WTC11 (cell line): ENCODE data around the gene JAML. TPM values are rescaled to one million over a fixed set of nuclear protein-coding genes. Genes with fewer than 3 reads are reported as not detected.

Source experiments
- ATAC-seq: fragments of 200-7000 bp; cut with Tn5 transposase; 2 replicates; pipeline ENCODE4 v1.10.0; 2021; ENCODE audit warnings: mild to moderate bottlenecking, moderate library complexity
- CTCF ChIA-PET: fragments of 300-600 bp; sonication (Branson Sonifier 250); formaldehyde crosslinking; loops from one replicate; lab custom pipeline; 2021; ENCODE audit warnings: antibody characterized with exemption; lab: Charles Lee
- POLR2A ChIA-PET: fragments of 350-600 bp; sonication (Branson Sonifier 250); formaldehyde crosslinking; loops from one replicate; lab custom pipeline; 2021; ENCODE audit warnings: antibody characterized with exemption; lab: Charles Lee
- DNase-seq: peaks from one replicate; pipeline ENCODE4 v3.0.0; 2021; ENCODE audit warnings: low spot score
- H3K27ac Mint-ChIP-seq: 2 replicates; pipeline ENCODE4 v1.8.0; 2021; ENCODE audit warnings: mixed read lengths
- H3K27me3 Mint-ChIP-seq: 2 replicates; pipeline ENCODE4 v1.8.0; 2021; ENCODE audit warnings: low read depth, mild to moderate bottlenecking, moderate library complexity, mixed read lengths
- H3K36me3 Mint-ChIP-seq: 2 replicates; pipeline ENCODE4 v1.8.0; 2021; ENCODE audit warnings: mixed read lengths
- H3K4me1 Mint-ChIP-seq: 2 replicates; pipeline ENCODE4 v1.8.0; 2022; ENCODE audit warnings: mixed read lengths
- H3K4me3 Mint-ChIP-seq: 2 replicates; pipeline ENCODE4 v1.8.0; 2021; ENCODE audit warnings: mild to moderate bottlenecking, moderate library complexity, mixed read lengths
- H3K9me3 Mint-ChIP-seq: 2 replicates; pipeline ENCODE4 v1.8.0; 2021; ENCODE audit warnings: mixed read lengths
- GTF2I ChIP-seq: fragments of 250-450 bp; sonication (Bioruptor Pico); conservative IDR thresholded peaks from 2 replicates; pipeline ENCODE4 v1.4.0; 2021; ENCODE audit warnings: mild to moderate bottlenecking
- KAT7 ChIP-seq: sonication (generic); formaldehyde crosslinking; IDR thresholded peaks from 2 replicates; pipeline ENCODE4 v1.8.1; 2023; ENCODE audit warnings: missing genetic modification reagents, mild to moderate bottlenecking, borderline replicate concordance
- MXD4 ChIP-seq: fragments of 250-450 bp; sonication (Bioruptor Pico); IDR thresholded peaks from 2 replicates; pipeline ENCODE4 v1.8.0; 2021; ENCODE audit warnings: mild to moderate bottlenecking, moderate library complexity, borderline replicate concordance
- NFE2L1 ChIP-seq: sonication (generic); formaldehyde crosslinking; IDR thresholded peaks from 2 replicates; pipeline ENCODE4 v1.8.1; 2023; ENCODE audit warnings: missing genetic modification reagents
- NFYB ChIP-seq: sonication (generic); formaldehyde crosslinking; conservative IDR thresholded peaks from 2 replicates; pipeline ENCODE4 v1.8.0; 2022; ENCODE audit warnings: low read depth, missing genetic modification reagents
- RELA ChIP-seq: sonication (generic); formaldehyde crosslinking; IDR thresholded peaks from 2 replicates; pipeline ENCODE4 v1.8.1; 2022; ENCODE audit warnings: missing genetic modification reagents, mild to moderate bottlenecking, borderline replicate concordance
- RORB ChIP-seq: fragments of 250-450 bp; sonication (Bioruptor Pico); IDR thresholded peaks from 2 replicates; pipeline ENCODE4 v1.9.0; 2021; ENCODE audit warnings: mild to moderate bottlenecking
- TEAD1 ChIP-seq: sonication (generic); formaldehyde crosslinking; IDR thresholded peaks from 2 replicates; pipeline ENCODE4 v1.8.0; 2022; ENCODE audit warnings: mild to moderate bottlenecking, missing genetic modification reagents
- TEAD4 ChIP-seq: sonication (generic); formaldehyde crosslinking; IDR thresholded peaks from 2 replicates; pipeline ENCODE4 v1.8.0; 2022; ENCODE audit warnings: mild to moderate bottlenecking, missing genetic modification reagents
- TP53 ChIP-seq: sonication (generic); formaldehyde crosslinking; IDR thresholded peaks from 2 replicates; pipeline ENCODE4 v1.8.1; 2023; ENCODE audit warnings: mild to moderate bottlenecking, missing genetic modification reagents
- ZNF138 ChIP-seq: sonication (generic); formaldehyde crosslinking; conservative IDR thresholded peaks from 2 replicates; pipeline ENCODE4 v1.8.1; 2022; ENCODE audit warnings: mild to moderate bottlenecking, moderate library complexity, missing genetic modification reagents
- total RNA-seq: library from RNA; stranded (reverse); gene quantifications from 3 replicates; pipeline ENCODE4 v1.2.3, GENCODE V29; 2021
- TF ChIP-seq, protein P1 (sequence below): sonication (generic); formaldehyde crosslinking; IDR thresholded peaks from 2 replicates; pipeline ENCODE4 v1.8.0; 2022; ENCODE audit warnings: mild to moderate bottlenecking, missing genetic modification reagents
- TF ChIP-seq, protein P2 (sequence below): sonication (generic); formaldehyde crosslinking; IDR thresholded peaks from 2 replicates; pipeline ENCODE4 v1.8.0; 2023; ENCODE audit warnings: mild to moderate bottlenecking, missing genetic modification reagents
- TF ChIP-seq, protein P3 (sequence below): sonication (generic); formaldehyde crosslinking; IDR thresholded peaks from 2 replicates; pipeline ENCODE4 v1.8.1; 2022; ENCODE audit warnings: mild to moderate bottlenecking, missing genetic modification reagents, moderate library complexity, borderline replicate concordance
- TF ChIP-seq, protein P4 (sequence below): fragments of 250-450 bp; sonication (Bioruptor Pico); IDR thresholded peaks from 2 replicates; pipeline ENCODE4 v1.9.0; 2021; ENCODE audit warnings: mild to moderate bottlenecking
- TF ChIP-seq, protein P5 (sequence below): fragments of 250-450 bp; sonication (Bioruptor Pico); IDR thresholded peaks from 2 replicates; pipeline ENCODE4 v2.1.2; 2022; ENCODE audit warnings: mild to moderate bottlenecking, moderate library complexity
- TF ChIP-seq, protein P6 (sequence below): sonication (generic); formaldehyde crosslinking; IDR thresholded peaks from 2 replicates; pipeline ENCODE4 v1.8.1; 2023; ENCODE audit warnings: mild to moderate bottlenecking, missing genetic modification reagents, borderline replicate concordance

Gene JAML
- total RNA-seq, 1 experiment from 2014 or later = 0.24 TPM

DNA sequence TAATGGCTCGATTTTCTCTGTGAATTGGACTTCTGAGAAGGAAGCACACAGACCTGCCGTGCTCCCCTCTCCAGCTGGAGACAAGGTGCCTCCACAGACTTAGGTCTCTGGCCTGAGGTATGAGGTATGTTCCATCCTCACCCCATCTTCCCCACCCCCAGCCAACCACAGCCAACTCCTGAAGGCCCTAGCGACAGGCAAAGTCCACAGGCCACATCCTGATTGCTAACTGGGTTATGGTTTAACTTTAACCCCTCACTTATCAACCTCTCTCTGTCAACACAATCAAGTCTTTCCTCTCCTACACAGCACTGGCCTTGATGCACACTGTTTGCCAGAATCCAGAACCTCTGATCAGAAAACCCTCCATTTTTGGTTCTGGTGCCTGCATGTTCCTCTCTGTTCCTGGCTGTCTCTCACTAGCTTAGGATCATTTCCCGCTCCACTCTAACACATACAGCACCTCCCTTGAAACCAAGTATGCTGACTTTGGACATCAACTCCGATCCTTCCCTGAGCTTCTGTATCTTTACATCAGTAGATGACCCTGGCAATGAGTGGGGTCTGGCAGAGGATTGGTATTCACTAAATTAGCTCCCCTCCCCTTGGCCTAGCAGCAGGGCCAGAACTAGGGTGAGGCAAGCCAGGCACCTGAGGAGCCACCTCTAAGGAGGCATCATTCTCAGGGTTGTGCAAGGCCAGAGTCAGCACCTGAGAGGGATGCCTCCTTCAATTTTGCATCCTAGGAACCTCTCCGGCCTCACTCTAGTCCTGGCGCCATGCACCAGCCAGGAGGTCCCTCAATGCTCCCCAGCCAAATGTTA lies 22.0 kb downstream of the JAML start:
- H3K9me3 Mint-ChIP-seq = no peaks in the 10 kb centered on the region
- no peak overlapping the region for H3K4me3 Mint-ChIP-seq
- no peaks in the 10 kb centered on the region for H3K36me3 Mint-ChIP-seq
- CTCF ChIA-PET = no interaction called here
- H3K27me3 Mint-ChIP-seq = peaks cover 21% of the 10 kb centered on the region
- TF ChIP-seq TEAD1 (CRISPR knock-in tag) (no peak), NFE2L1 (no peak), TEAD4 (CRISPR knock-in tag) (no peak), RORB (no peak)
- H3K27ac Mint-ChIP-seq = no peak overlapping the region
- DNase-seq (no peak), ATAC-seq (no peak)
- POLR2A ChIA-PET = no interaction called here
- H3K4me1 Mint-ChIP-seq = peaks cover 17% of the 10 kb centered on the region

DNA sequence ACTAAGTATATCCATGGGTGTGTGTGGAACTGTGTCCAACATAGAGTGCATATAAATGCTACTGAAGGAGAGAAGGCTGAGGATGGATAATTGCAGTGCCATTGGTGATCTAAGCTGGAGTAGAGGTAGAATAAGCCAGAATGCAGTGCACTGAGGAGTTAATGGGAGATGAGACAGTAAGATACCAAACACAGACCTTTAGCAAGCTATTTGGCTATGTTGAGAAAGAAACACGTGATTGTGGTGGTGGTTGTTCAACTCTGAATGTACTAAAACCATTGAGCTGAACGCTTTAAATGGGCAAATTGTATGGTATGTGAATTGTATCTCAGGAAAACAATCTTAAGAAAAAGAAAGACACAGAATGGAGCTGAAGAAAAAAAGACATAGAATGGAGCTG lies 22.8 kb downstream of the JAML start:
- DNase-seq (no peak), ATAC-seq (no peak)
- Mint-ChIP-seq H3K4me1 (peaks cover 25% of the 10 kb centered on the region), H3K36me3 (no peaks in the 10 kb centered on the region), H3K27me3 (peaks cover 15% of the 10 kb centered on the region), H3K4me3 (no peak overlapping the region), H3K9me3 (no peaks in the 10 kb centered on the region), H3K27ac (no peak overlapping the region)
- POLR2A ChIA-PET = no interaction called here
- TF ChIP-seq KAT7 (CRISPR knock-in tag) = no peak
- TF ChIP-seq TP53 (CRISPR knock-in tag) = no peak
- TF ChIP-seq RELA (CRISPR knock-in tag) = no peak
- TF ChIP-seq, protein P1, sequence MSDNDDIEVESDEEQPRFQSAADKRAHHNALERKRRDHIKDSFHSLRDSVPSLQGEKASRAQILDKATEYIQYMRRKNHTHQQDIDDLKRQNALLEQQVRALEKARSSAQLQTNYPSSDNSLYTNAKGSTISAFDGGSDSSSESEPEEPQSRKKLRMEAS (CRISPR knock-in tag) = no peak
- TF ChIP-seq, protein P2, sequence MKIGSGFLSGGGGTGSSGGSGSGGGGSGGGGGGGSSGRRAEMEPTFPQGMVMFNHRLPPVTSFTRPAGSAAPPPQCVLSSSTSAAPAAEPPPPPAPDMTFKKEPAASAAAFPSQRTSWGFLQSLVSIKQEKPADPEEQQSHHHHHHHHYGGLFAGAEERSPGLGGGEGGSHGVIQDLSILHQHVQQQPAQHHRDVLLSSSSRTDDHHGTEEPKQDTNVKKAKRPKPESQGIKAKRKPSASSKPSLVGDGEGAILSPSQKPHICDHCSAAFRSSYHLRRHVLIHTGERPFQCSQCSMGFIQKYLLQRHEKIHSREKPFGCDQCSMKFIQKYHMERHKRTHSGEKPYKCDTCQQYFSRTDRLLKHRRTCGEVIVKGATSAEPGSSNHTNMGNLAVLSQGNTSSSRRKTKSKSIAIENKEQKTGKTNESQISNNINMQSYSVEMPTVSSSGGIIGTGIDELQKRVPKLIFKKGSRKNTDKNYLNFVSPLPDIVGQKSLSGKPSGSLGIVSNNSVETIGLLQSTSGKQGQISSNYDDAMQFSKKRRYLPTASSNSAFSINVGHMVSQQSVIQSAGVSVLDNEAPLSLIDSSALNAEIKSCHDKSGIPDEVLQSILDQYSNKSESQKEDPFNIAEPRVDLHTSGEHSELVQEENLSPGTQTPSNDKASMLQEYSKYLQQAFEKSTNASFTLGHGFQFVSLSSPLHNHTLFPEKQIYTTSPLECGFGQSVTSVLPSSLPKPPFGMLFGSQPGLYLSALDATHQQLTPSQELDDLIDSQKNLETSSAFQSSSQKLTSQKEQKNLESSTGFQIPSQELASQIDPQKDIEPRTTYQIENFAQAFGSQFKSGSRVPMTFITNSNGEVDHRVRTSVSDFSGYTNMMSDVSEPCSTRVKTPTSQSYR = no peak
- CTCF ChIA-PET = no interaction called here

DNA sequence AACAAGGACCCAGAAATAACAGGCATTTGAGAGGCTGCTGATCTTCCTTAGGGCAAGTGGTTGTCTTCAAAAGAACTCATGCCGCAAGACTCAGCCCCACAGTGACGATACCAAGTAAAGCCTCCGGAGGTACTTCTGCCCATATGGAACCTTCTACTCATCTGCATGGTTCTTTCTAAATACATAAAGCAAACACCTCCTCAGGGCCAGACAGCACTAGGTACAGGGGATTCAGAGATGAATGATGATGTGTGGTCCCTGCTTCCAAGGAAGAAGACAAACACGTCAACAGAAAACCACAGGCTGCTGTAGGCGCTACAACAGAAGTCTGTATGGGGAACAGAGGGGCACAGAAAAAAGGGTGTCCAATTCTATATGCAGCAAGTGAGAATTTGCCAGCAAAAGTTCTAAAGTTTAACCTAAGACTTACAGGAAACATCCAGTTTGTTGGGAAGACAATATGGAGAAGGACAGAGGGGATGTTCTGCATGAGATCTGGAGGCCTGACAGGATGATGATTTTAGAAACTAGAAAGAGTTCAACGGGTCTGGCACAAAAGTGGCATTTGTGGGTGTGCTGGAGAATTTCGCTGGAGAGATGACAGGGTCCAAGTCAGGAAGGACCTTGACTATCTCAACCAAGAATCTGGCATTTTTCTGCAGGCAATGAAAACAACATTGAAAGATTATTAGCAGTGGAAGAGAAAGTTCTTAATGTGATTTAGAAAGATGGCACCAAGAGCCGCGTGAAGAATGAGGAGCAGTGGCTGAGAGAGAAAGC lies 23.7 kb downstream of the JAML start:
- POLR2A ChIA-PET = no interaction called here
- Mint-ChIP-seq H3K4me3 (no peak overlapping the region), H3K27ac (no peak overlapping the region), H3K36me3 (no peaks in the 10 kb centered on the region), H3K9me3 (no peaks in the 10 kb centered on the region), H3K4me1 (peaks cover 23% of the 10 kb centered on the region), H3K27me3 (peaks cover 9% of the 10 kb centered on the region)
- no peak for DNase-seq
- no peak for TF ChIP-seq MXD4 (CRISPR knock-in tag)
- TF ChIP-seq, protein P3, sequence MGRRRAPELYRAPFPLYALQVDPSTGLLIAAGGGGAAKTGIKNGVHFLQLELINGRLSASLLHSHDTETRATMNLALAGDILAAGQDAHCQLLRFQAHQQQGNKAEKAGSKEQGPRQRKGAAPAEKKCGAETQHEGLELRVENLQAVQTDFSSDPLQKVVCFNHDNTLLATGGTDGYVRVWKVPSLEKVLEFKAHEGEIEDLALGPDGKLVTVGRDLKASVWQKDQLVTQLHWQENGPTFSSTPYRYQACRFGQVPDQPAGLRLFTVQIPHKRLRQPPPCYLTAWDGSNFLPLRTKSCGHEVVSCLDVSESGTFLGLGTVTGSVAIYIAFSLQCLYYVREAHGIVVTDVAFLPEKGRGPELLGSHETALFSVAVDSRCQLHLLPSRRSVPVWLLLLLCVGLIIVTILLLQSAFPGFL (CRISPR knock-in tag) = no peak
- TF ChIP-seq GTF2I (CRISPR knock-in tag) = no peak
- TF ChIP-seq, protein P4, sequence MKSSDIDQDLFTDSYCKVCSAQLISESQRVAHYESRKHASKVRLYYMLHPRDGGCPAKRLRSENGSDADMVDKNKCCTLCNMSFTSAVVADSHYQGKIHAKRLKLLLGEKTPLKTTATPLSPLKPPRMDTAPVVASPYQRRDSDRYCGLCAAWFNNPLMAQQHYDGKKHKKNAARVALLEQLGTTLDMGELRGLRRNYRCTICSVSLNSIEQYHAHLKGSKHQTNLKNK (CRISPR knock-in tag) = no peak
- TF ChIP-seq ZNF138 (CRISPR knock-in tag) = no peak
- TF ChIP-seq, protein P1 (CRISPR knock-in tag) = no peak
- no peak for TF ChIP-seq NFYB
- TF ChIP-seq, protein P5, sequence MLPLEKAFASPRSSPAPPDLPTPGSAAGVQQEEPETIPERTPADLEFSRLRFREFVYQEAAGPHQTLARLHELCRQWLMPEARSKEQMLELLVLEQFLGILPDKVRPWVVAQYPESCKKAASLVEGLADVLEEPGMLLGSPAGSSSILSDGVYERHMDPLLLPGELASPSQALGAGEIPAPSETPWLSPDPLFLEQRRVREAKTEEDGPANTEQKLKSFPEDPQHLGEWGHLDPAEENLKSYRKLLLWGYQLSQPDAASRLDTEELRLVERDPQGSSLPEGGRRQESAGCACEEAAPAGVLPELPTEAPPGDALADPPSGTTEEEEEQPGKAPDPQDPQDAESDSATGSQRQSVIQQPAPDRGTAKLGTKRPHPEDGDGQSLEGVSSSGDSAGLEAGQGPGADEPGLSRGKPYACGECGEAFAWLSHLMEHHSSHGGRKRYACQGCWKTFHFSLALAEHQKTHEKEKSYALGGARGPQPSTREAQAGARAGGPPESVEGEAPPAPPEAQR (CRISPR knock-in tag) = no peak
- TF ChIP-seq, protein P6, sequence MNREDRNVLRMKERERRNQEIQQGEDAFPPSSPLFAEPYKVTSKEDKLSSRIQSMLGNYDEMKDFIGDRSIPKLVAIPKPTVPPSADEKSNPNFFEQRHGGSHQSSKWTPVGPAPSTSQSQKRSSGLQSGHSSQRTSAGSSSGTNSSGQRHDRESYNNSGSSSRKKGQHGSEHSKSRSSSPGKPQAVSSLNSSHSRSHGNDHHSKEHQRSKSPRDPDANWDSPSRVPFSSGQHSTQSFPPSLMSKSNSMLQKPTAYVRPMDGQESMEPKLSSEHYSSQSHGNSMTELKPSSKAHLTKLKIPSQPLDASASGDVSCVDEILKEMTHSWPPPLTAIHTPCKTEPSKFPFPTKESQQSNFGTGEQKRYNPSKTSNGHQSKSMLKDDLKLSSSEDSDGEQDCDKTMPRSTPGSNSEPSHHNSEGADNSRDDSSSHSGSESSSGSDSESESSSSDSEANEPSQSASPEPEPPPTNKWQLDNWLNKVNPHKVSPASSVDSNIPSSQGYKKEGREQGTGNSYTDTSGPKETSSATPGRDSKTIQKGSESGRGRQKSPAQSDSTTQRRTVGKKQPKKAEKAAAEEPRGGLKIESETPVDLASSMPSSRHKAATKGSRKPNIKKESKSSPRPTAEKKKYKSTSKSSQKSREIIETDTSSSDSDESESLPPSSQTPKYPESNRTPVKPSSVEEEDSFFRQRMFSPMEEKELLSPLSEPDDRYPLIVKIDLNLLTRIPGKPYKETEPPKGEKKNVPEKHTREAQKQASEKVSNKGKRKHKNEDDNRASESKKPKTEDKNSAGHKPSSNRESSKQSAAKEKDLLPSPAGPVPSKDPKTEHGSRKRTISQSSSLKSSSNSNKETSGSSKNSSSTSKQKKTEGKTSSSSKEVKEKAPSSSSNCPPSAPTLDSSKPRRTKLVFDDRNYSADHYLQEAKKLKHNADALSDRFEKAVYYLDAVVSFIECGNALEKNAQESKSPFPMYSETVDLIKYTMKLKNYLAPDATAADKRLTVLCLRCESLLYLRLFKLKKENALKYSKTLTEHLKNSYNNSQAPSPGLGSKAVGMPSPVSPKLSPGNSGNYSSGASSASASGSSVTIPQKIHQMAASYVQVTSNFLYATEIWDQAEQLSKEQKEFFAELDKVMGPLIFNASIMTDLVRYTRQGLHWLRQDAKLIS (CRISPR knock-in tag) = no peak
- no peak for ATAC-seq
- CTCF ChIA-PET = no interaction called here
